Right lobe of liver (tissue), 6 donors: Measurements from ENCODE around the gene STXBP5. TPM values are rescaled to one million over a fixed set of nuclear protein-coding genes. Genes with fewer than 3 reads are reported as not detected.

Experiments used
- ATAC-seq, 4 donors: fragments of 200-7000 bp; cut with Tn5 transposase; one replicate each; pipeline ENCODE4 v1.9.1; 2020; ENCODE audit warnings: mild to moderate bottlenecking in 4 of 4, moderate library complexity in 4 of 4
- DNase-seq, 3 donors: peaks; one replicate each; pipeline ENCODE4 v3.0.0-alpha.2; 2020
- H3K27ac ChIP-seq, 3 donors: fragments of 200-600 bp; one replicate each; pipeline ENCODE4 v1.8.0; 2022
- H3K27me3 ChIP-seq, 2 donors: fragments of 200-600 bp; one replicate each; pipeline ENCODE4 v1.8.0; 2022
- H3K36me3 ChIP-seq, 4 donors: fragments of 200-600 bp; sonication (generic) in 1 of 4; one replicate each; pipeline versions ENCODE4 v1.5.1 to v1.8.0; 2017 to 2022; ENCODE audit warnings: control low read depth in 1 of 4
- H3K4me1 ChIP-seq, 4 donors: fragments of 200-600 bp; sonication (generic) in 1 of 4; one replicate each; pipeline versions ENCODE4 v1.5.1 to v1.8.0; 2017 to 2022; ENCODE audit warnings: control low read depth in 1 of 4
- H3K4me3 ChIP-seq, 3 donors: fragments of 200-600 bp; one replicate each; pipeline ENCODE4 v1.8.0; 2022
- H3K9me3 ChIP-seq, 4 donors: fragments of 200-600 bp; sonication (generic) in 1 of 4; one replicate each; pipeline versions ENCODE4 v1.5.1 to v1.8.0; 2017 to 2022; ENCODE audit warnings: control low read depth in 1 of 4
- POLR2A ChIP-seq: fragments of 450-650 bp; IDR thresholded peaks from one replicate; pipeline ENCODE4 v1.6.1; 2017; ENCODE audit warnings: antibody characterized with exemption, mild to moderate bottlenecking
- WGBS: methylation state at CpG from one replicate; pipeline ENCODE4 v1.1.6; 2018; ENCODE audit warnings: low coverage, low lambda C conversion rate; ENCODE audit not compliant: insufficient coverage; ENCODE audit errors: missing lambda C conversion rate; 5-methylcytosine and 5-hydroxymethylcytosine counted together
- intact Hi-C, 2 donors: fragments of 100-400 bp; cut with DNase I; formaldehyde crosslinking; loops; one replicate each; pipeline versions ENCODE4 v1.11.2 to v1.14.1; 2022
- long read RNA-seq: library from polyadenylated mRNA; unstranded; transcript quantifications from one replicate; pipeline ENCODE4 v2.0.0, GENCODE V29; 2019
- total RNA-seq, 6 experiments: library from RNA; depleted of rRNA in 2 of 6; stranded (reverse); fragments of >200 nt in 2 of 6; fragmentation: NEBNext Ultra II Directional in 3 of 6; extraction: Animal tissue kit (Norgen Biotek cat#: 25700) in 3 of 6; gene quantifications; one replicate each; pipeline versions ENCODE4 v1.1.0 to v1.2.4, GENCODE V29; 2016 to 2023
- TF ChIP-seq, protein P1 (sequence below), 4 donors: fragments of 200-600 bp in 3 of 4; fragments of 450-650 bp in 1 of 4; IDR thresholded peaks; one replicate each; pipeline versions ENCODE4 v1.5.1 to v1.8.0; 2016 to 2022; ENCODE audit warnings: antibody characterized with exemption in 4 of 4, mild to moderate bottlenecking in 2 of 4
- donor health status: DM: no; HTN: yes; CAD: no.
- donor health status: DM: no; HTN: no; CAD: no.
- donor health status: DM: no; HTN: no; CAD: no.
- donor health status: DM: no; HTN: yes; CAD: no.
- donor health status: DM: no; HTN: yes; CAD: no.

The STXBP5 gene
- total RNA-seq: 1 to 10 TPM; 3.9 to 7.6 (median 5.7) TPM
- long read RNA-seq, partial matches to known transcripts: 0 of 2 reads
- long read RNA-seq, other reads (novel, unspliced or antisense): 2 of 2 reads

DNA sequence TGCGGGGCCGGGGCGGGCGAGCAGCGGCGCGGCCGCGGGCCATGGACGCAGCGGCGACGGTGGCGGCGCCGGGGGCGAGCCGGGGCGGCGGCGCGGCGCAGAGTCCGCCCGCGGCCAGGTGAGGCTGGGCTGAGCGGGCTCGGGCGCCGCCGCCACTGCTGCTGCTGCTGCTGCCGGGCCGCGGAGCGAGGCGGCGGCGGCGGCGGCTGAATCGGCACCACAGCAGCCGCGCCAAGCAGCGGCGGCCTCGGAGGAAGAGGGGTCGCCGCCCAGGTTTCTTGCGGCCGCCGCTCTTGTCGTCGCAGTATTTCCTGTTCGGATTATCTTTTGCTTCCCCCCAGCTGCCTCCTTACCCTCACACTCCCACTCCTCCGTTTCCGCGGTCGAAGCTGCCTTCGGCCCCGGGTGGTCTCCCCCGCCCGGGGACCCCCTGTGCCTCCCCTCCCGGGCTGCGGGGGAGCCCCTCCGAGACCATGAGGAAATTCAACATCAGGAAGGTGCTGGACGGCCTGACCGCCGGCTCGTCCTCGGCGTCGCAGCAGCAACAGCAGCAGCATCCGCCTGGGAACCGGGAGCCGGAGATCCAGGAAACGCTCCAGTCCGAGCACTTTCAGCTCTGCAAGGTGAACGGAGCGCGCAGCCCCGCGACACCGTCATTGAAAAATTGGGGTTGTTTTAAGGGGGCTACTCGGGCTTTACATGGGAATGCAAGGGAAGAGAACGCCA, at the start of gene STXBP5:
Gene STXBP5, plus strand, starts transcription at position 358 of the 726 bp plus-strand sequence. Its CDS starts 116 bp downstream, at position 474.
- Histone ChIP-seq H3K9me3 (no peaks in the 10 kb centered on the region), H3K27me3 (no peaks in the 10 kb centered on the region), H3K4me3 (peak within 1 kb of the TSS; percentile 67 to 73 (median 70)), H3K4me1 (peaks cover 0 to 6% (median 0%) of the 10 kb centered on the region in 4 donors), H3K36me3 (no peaks in the 10 kb centered on the region), H3K27ac (peak within 1 kb of the TSS; percentile 71 to 88 (median 88))
- peak; percentile 35 to 49 (median 38) for ATAC-seq
- 0% methylated on average over 17 of the region's 85 CpGs for WGBS
- TF ChIP-seq POLR2A: no peak
- TF ChIP-seq, protein P1, sequence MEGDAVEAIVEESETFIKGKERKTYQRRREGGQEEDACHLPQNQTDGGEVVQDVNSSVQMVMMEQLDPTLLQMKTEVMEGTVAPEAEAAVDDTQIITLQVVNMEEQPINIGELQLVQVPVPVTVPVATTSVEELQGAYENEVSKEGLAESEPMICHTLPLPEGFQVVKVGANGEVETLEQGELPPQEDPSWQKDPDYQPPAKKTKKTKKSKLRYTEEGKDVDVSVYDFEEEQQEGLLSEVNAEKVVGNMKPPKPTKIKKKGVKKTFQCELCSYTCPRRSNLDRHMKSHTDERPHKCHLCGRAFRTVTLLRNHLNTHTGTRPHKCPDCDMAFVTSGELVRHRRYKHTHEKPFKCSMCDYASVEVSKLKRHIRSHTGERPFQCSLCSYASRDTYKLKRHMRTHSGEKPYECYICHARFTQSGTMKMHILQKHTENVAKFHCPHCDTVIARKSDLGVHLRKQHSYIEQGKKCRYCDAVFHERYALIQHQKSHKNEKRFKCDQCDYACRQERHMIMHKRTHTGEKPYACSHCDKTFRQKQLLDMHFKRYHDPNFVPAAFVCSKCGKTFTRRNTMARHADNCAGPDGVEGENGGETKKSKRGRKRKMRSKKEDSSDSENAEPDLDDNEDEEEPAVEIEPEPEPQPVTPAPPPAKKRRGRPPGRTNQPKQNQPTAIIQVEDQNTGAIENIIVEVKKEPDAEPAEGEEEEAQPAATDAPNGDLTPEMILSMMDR (IDR thresholded peaks at IDR 0.05): no peak
- intact Hi-C loops: no loop called here
- peak; percentile 65 to 75 (median 69) for DNase-seq

DNA sequence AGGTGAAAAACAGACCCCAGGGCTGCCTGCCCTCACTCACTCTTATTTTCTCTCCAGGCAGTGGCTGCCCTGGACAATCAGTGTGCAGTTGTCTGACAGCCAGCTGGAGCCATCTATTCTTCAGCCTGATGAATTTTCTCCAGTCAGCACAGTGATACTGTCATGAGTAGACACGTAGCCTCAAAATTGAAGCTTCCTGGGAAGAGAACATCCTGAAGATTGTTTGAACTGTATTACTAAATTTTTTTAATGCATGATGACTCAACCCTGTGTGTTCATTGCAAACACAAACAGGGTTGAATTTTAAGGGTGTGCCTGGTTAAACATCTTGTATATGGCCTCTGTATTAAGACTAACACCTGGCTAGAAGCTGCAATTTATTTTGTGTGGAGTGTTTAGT, 49.8 kb upstream of the STXBP5 start:
- H3K4me1 ChIP-seq: no peaks in the 10 kb centered on the region
- WGBS: 64% methylated on average over 1 of the region's 1 CpG
- no peak overlapping the region for H3K4me3 ChIP-seq
- H3K36me3 ChIP-seq: no peaks in the 10 kb centered on the region
- no peaks in the 10 kb centered on the region for H3K9me3 ChIP-seq
- DNase-seq: no peak
- H3K27ac ChIP-seq: no peak overlapping the region
- no peak for ATAC-seq
- intact Hi-C loops: no loop called here
- TF ChIP-seq POLR2A: no peak
- TF ChIP-seq, protein P1 (IDR thresholded peaks at IDR 0.05): no peak
- no peaks in the 10 kb centered on the region for H3K27me3 ChIP-seq

DNA sequence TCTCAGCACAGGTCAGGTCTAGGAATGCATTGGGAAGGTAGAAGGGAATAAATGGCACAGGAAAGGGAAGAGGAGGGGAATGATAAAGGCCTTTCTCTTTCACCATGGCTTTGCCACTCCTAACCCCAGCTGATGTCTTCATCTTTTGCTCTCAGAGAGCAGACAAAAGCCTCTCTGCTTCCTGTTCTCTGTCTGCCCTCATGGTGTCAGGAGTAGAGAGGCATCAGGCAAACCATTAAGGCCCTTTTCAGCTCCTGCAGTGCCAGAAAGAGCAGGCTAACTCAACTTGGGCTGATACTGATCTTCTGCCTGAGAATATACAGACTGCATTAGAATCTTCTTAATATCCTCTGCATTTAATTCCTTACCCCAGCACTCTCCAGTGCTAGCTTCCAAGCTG, 48.0 kb upstream of the STXBP5 start:
- no peak overlapping the region for H3K27ac ChIP-seq
- H3K4me3 ChIP-seq: no peak overlapping the region
- no peaks in the 10 kb centered on the region for H3K27me3 ChIP-seq
- H3K9me3 ChIP-seq: no peaks in the 10 kb centered on the region
- TF ChIP-seq, protein P1 (IDR thresholded peaks at IDR 0.05): no peak
- no peak for TF ChIP-seq POLR2A
- no peaks in the 10 kb centered on the region for H3K4me1 ChIP-seq
- ATAC-seq: no peak
- no peaks in the 10 kb centered on the region for H3K36me3 ChIP-seq
- DNase-seq: no peak
- intact Hi-C loops: no loop called here

DNA sequence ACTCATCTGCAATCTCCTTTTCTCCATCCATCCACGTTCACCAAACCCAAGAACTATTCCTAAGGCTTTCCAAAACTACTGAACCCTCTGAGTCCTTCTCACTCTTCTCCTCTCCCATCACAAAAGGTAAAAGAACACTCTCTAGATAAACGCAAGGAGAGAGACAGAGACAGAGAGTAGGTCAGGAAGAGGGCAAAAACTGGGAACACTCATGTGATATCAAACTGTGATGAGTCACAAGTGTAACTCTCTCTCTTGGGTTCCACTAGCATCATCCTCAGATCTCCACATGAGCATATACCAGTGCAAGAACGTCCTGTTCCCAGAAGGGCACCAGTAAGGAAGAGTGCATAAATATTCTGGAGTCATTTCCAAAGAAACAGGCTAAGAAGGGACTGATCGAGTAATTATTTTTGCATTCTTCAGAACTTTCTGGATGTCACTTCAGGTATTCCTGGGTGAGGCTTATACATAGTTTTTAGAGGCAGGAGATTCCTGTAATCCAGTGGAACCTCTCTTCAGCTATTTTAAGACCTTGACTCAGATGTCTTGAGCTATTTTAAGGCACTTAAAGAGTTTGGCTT, 47.3 kb upstream of the STXBP5 start:
- no peaks in the 10 kb centered on the region for H3K9me3 ChIP-seq
- no peaks in the 10 kb centered on the region for H3K27me3 ChIP-seq
- no peak overlapping the region for H3K4me3 ChIP-seq
- intact Hi-C loops: no loop called here
- TF ChIP-seq, protein P1 (IDR thresholded peaks at IDR 0.05): no peak
- no peak for TF ChIP-seq POLR2A
- H3K36me3 ChIP-seq: no peaks in the 10 kb centered on the region
- WGBS: 65% methylated on average over 4 of the region's 4 CpGs
- H3K4me1 ChIP-seq: no peaks in the 10 kb centered on the region
- no peak for DNase-seq
- no peak for ATAC-seq
- H3K27ac ChIP-seq: no peak overlapping the region
